BLaER1 treated with 17β-estradiol and CSF1 and Interleukin-3, amounts not matched to agents 10 nM and 100 nM (cell line): ENCODE measurements around the gene OR6V1.

Source experiments
- H3K27ac ChIP-seq, 11 experiments: shearing (Covaris generic); formaldehyde crosslinking; 2 replicates each; pipeline ENCODE4 v1.8.1; 2022
- H3K27me3 ChIP-seq, 11 experiments: shearing (Covaris generic); formaldehyde crosslinking; 2 replicates each; pipeline ENCODE4 v1.8.1; 2022
- H3K36me3 ChIP-seq, 11 experiments: shearing (Covaris generic); formaldehyde crosslinking; 2 replicates each; pipeline ENCODE4 v1.8.1; 2022
- H3K4me1 ChIP-seq, 10 experiments: shearing (Covaris generic); formaldehyde crosslinking; 2 replicates each; pipeline ENCODE4 v1.8.1; 2022
- H3K4me2 ChIP-seq, 11 experiments: shearing (Covaris generic); formaldehyde crosslinking; 2 replicates each; pipeline ENCODE4 v1.8.1; 2022
- H3K4me3 ChIP-seq, 10 experiments: shearing (Covaris generic); formaldehyde crosslinking; 2 replicates each; pipeline ENCODE4 v1.8.1; 2022
- H3K9ac ChIP-seq, 11 experiments: shearing (Covaris generic); formaldehyde crosslinking; 2 replicates each; pipeline ENCODE4 v1.8.1; 2022
- H3K9me3 ChIP-seq, 11 experiments: shearing (Covaris generic); formaldehyde crosslinking; replicated peaks in 1 of 11; 2 replicates each; pipeline ENCODE4 v1.8.1; 2022
- H4K20me1 ChIP-seq, 11 experiments: shearing (Covaris generic); formaldehyde crosslinking; 2 replicates each; pipeline ENCODE4 v1.8.1; 2022
- Cebpa-rat ChIP-seq, 11 experiments: shearing (Covaris generic); IDR thresholded peaks; 2 replicates each; pipeline ENCODE4 v1.8.1; 2022

Gene OR6V1

DNA sequence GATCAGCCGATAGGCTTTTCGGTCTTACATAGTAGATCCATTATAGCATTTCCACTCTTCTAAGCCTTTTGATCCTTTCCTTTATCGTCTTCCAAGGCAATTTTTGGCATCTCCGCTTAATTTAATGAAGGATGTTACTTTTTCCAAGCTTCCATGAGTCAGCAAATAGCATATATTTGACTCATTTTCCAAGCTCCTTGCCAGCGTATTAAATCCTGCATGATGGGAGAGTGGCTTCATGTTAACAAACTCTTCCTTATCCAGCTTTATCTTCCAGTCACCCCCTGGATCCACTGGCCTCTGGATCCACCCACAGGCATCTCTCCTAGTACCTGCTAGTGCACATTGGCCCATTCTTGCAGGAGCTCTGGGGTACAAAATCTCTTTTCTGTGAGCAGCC is 38.2 kb upstream of the OR6V1 start:
- Histone ChIP-seq H3K9ac (no peak overlapping the region), H3K4me3 (no peak overlapping the region), H3K9me3 (peaks cover 0 to 14% (median 6%) of the 10 kb centered on the region in 11 experiments; a peak in 13 of 22 replicates), H3K4me2 (no peak overlapping the region), H4K20me1 (no peaks in the 10 kb centered on the region), H3K36me3 (no peaks in the 10 kb centered on the region), H3K4me1 (peaks cover 4 to 15% (median 13%) of the 10 kb centered on the region in 10 experiments; a peak in 17 of 20 replicates), H3K27me3 (0 out of 22 replicates have a peak, but pooled peaks cover 0 to 4% (median 0%) of the 10 kb centered on the region in 11 experiments), H3K27ac (no peak overlapping the region)
- TF ChIP-seq Cebpa-rat (IDR thresholded peaks at IDR 0.05), result no peak

DNA sequence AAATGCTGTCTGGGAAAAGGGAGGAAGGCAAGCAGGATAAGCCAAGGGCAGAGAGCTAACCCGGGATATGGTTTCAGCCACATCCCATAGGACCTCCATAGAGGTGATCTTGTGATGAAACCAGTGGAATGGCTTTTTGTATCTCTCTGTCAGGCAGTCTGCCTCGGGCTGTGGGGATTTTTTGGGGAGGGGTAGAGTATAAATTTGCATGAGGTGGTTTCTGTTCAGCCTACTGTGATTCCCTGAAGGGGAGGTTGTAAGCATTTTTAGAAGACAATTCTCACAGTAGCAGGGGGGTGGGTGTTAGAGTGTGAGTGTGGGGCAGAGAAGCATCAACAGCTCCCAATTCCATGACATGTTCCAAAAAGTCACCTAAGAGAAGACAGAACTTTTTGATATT is 37.1 kb upstream of the OR6V1 start:
- H3K4me1 ChIP-seq, result peaks cover 4 to 16% (median 13%) of the 10 kb centered on the region in 10 experiments; a peak in 16 of 20 replicates
- peaks cover 5 to 25% (median 15%) of the 10 kb centered on the region in 11 experiments; a peak in 16 of 22 replicates for H3K9me3 ChIP-seq
- H3K36me3 ChIP-seq, result no peaks in the 10 kb centered on the region
- no peak for TF ChIP-seq Cebpa-rat (IDR thresholded peaks at IDR 0.05)
- H3K9ac ChIP-seq, result no peak overlapping the region
- no peaks in the 10 kb centered on the region for H4K20me1 ChIP-seq
- H3K4me2 ChIP-seq, result peak overlapping the region; percentile 4 to 74 (median 46); a peak in 18 of 22 replicates
- 0 out of 22 replicates have a peak, but pooled peaks cover 0 to 4% (median 0%) of the 10 kb centered on the region in 11 experiments for H3K27me3 ChIP-seq
- H3K27ac ChIP-seq, result no peak overlapping the region
- no peak overlapping the region for H3K4me3 ChIP-seq

GRCh38 chr7:143015926-143016490 is 36.1 kb upstream of the OR6V1 start:
- H3K4me2 ChIP-seq, result no peak overlapping the region
- H3K9ac ChIP-seq, result no peak overlapping the region
- no peaks in the 10 kb centered on the region for H4K20me1 ChIP-seq
- no peak overlapping the region for H3K4me3 ChIP-seq
- peaks cover 4 to 16% (median 13%) of the 10 kb centered on the region in 10 experiments; a peak in 16 of 20 replicates for H3K4me1 ChIP-seq
- TF ChIP-seq Cebpa-rat (IDR thresholded peaks at IDR 0.05), result no peak
- peaks cover 5 to 25% (median 15%) of the 10 kb centered on the region in 11 experiments; a peak in 16 of 22 replicates for H3K9me3 ChIP-seq
- H3K27ac ChIP-seq, result no peak overlapping the region
- H3K27me3 ChIP-seq, result 0 out of 22 replicates have a peak, but pooled peaks cover 0 to 4% (median 0%) of the 10 kb centered on the region in 11 experiments
- H3K36me3 ChIP-seq, result no peaks in the 10 kb centered on the region

GRCh38 chr7:143016996-143017395 is 35.1 kb upstream of the OR6V1 start:
- Histone ChIP-seq H3K4me3 (no peak overlapping the region), H3K4me1 (peaks cover 4 to 16% (median 13%) of the 10 kb centered on the region in 10 experiments; a peak in 16 of 20 replicates), H4K20me1 (no peaks in the 10 kb centered on the region), H3K36me3 (no peaks in the 10 kb centered on the region), H3K27ac (no peak overlapping the region), H3K4me2 (no peak overlapping the region), H3K9me3 (peaks cover 5 to 26% (median 15%) of the 10 kb centered on the region in 11 experiments; a peak in 16 of 22 replicates), H3K27me3 (0 out of 22 replicates have a peak, but pooled peaks cover 0 to 4% (median 0%) of the 10 kb centered on the region in 11 experiments), H3K9ac (no peak overlapping the region)
- TF ChIP-seq Cebpa-rat (IDR thresholded peaks at IDR 0.05), result no peak

DNA sequence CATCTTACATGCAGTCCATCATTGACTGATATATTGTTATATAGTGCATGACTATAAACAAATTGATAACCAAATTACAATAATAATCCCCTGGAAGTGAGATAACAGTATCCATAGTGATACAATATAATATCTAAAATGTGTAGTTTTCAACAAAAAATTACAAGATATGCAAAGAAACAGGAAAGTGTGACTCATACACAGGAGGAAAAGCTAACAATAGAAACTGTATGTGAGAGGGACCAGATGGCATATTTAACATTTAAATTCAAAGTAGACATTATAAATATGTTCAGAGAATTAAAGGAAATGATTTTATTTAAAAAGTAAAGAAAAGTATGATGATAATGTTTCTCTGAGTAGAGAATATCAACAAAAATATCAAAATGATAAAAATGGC is 33.2 kb upstream of the OR6V1 start:
- H3K36me3 ChIP-seq, result no peaks in the 10 kb centered on the region
- H3K27me3 ChIP-seq, result no peaks in the 10 kb centered on the region
- H3K4me3 ChIP-seq, result no peak overlapping the region
- H3K4me1 ChIP-seq, result peaks cover 4 to 16% (median 13%) of the 10 kb centered on the region in 10 experiments; a peak in 16 of 20 replicates
- peaks cover 5 to 35% (median 15%) of the 10 kb centered on the region in 11 experiments; a peak in 16 of 22 replicates for H3K9me3 ChIP-seq
- H3K9ac ChIP-seq, result no peak overlapping the region
- TF ChIP-seq Cebpa-rat (IDR thresholded peaks at IDR 0.05), result no peak
- peak overlapping the region in 1 of 11 experiments; percentile 23; a peak in 4 of 22 replicates for H3K4me2 ChIP-seq
- no peaks in the 10 kb centered on the region for H4K20me1 ChIP-seq
- H3K27ac ChIP-seq, result no peak overlapping the region

GRCh38 chr7:143023047-143023446 is 29.1 kb upstream of the OR6V1 start:
- Histone ChIP-seq H3K4me1 (peaks cover 0 to 7% (median 0%) of the 10 kb centered on the region in 10 experiments; a peak in 2 of 20 replicates), H3K36me3 (no peaks in the 10 kb centered on the region), H3K9me3 (peaks cover 3 to 29% (median 15%) of the 10 kb centered on the region in 11 experiments; a peak in 15 of 22 replicates), H3K27ac (no peak overlapping the region), H3K4me3 (no peak overlapping the region), H3K9ac (no peak overlapping the region), H4K20me1 (no peaks in the 10 kb centered on the region), H3K4me2 (no peak overlapping the region), H3K27me3 (no peaks in the 10 kb centered on the region)
- no peak for TF ChIP-seq Cebpa-rat (IDR thresholded peaks at IDR 0.05)

- Histone ChIP-seq H3K4me3 (no peak overlapping the region), H3K4me1 (no peaks in the 10 kb centered on the region), H4K20me1 (no peaks in the 10 kb centered on the region), H3K27ac (no peak overlapping the region), H3K36me3 (no peaks in the 10 kb centered on the region), H3K9me3 (peaks cover 0 to 10% (median 0%) of the 10 kb centered on the region in 11 experiments; a peak in 2 of 22 replicates), H3K9ac (no peak overlapping the region), H3K4me2 (no peak overlapping the region), H3K27me3 (no peaks in the 10 kb centered on the region)
- no peak for TF ChIP-seq Cebpa-rat (IDR thresholded peaks at IDR 0.05)
These were observed 26.8 kb upstream of the OR6V1 start for GRCh38 chr7:143025371-143025770.

DNA sequence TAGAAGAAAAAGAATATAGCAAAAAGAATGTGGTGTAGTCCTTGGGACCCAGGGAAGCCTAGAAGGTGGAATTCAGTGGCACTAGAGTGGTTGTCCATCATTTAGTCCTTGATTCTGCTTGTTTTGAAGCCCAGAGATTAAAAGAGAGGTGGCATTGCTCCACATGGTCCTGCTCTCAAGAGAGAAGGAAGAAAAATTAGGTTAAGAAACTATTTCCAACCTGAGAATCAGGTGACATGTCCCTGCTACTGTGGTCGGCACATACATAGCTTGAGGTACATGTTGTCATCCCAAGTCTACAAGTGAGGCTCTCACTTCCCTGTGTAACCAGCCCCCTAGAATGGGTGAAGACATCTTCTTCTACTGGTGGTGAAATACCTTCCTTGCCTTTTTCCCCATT is 25.1 kb upstream of the OR6V1 start, which contains the start of gene OR9A2:
Gene OR9A2 (minus strand): TSS at position 101 of the 400 bp plus-strand sequence. CDS start 0 bp downstream, at position 101.
- no peak within 1 kb of the TSS for H3K27ac ChIP-seq
- no peak within 1 kb of the TSS for H3K9ac ChIP-seq

GRCh38 chr7:143027683-143028082 is 24.5 kb upstream of the OR6V1 start:
- Histone ChIP-seq H3K36me3 (no peaks in the 10 kb centered on the region), H3K4me2 (no peak overlapping the region), H3K27ac (no peak overlapping the region), H3K4me1 (peaks cover 0 to 17% (median 7%) of the 10 kb centered on the region in 10 experiments; a peak in 9 of 20 replicates), H3K9ac (no peak overlapping the region), H3K4me3 (no peak overlapping the region), H4K20me1 (no peaks in the 10 kb centered on the region), H3K9me3 (peaks cover 0 to 10% (median 0%) of the 10 kb centered on the region in 11 experiments; a peak in 5 of 22 replicates), H3K27me3 (no peaks in the 10 kb centered on the region)
- TF ChIP-seq Cebpa-rat (IDR thresholded peaks at IDR 0.05), result no peak

More for the DNA sequence above, 25.1 kb upstream of the OR6V1 start, which contains the start of gene OR9A2:
- H3K27me3 ChIP-seq, result no peaks in the 10 kb centered on the region
- peaks cover 0 to 14% (median 7%) of the 10 kb centered on the region in 10 experiments; a peak in 9 of 20 replicates for H3K4me1 ChIP-seq
- no peak within 1 kb of the TSS for H3K4me2 ChIP-seq
- H3K4me3 ChIP-seq, result no peak within 1 kb of the TSS
- no peaks in the 10 kb centered on the region for H4K20me1 ChIP-seq
- peaks cover 0 to 9% (median 0%) of the 10 kb centered on the region in 11 experiments; a peak in 4 of 22 replicates for H3K9me3 ChIP-seq
- TF ChIP-seq Cebpa-rat (IDR thresholded peaks at IDR 0.05), result no peak
- no peaks in the 10 kb centered on the region for H3K36me3 ChIP-seq
